K562 (cell line): ENCODE data around the gene JRKL. TPM values are rescaled to one million over a fixed set of nuclear protein-coding genes. Genes with fewer than 3 reads are reported as not detected.

Source experiments
- ATAC-seq: fragments of 200-7000 bp; cut with Tn5 transposase; 3 replicates; pipeline ENCODE4 v1.9.1; 2020; ENCODE audit warnings: moderate library complexity
- BruUV-seq: library from RNA; stranded (reverse); fragments of 400-500 nt; replicated peaks from 2 replicates; lab custom pipeline; 2021; lab: Mats Ljungman, UMichigan
- CTCF ChIA-PET: fragments of 300-600 bp; formaldehyde crosslinking; extraction: SDS; loops from one replicate; lab custom pipeline; 2021; ENCODE audit warnings: low intra/inter-chr PET ratio; lab: Yijun Ruan, JAX
- POLR2A ChIA-PET: fragments of 300-600, 350-650 bp; sonication (Branson Sonifier 250); formaldehyde crosslinking; extraction: SDS; loops from one replicate; lab custom pipeline; 2021; ENCODE audit warnings: antibody characterized with exemption, inconsistent platforms; lab: Yijun Ruan, JAX
- DNase-seq, 4 experiments: peaks; one replicate each; pipeline versions ENCODE4 v3.0.0 to v3.0.0-alpha.2; 2011 to 2018; ENCODE audit warnings: low spot score in 3 of 4, mixed read lengths in 3 of 4; ENCODE audit errors: extremely low read depth in 1 of 4
- FAIRE-seq: peaks from 2 replicates; lab custom pipeline; 2011; peaks lifted over from hg19 to GRCh38; lab: Jason Lieb, UNC
- H2AFZ ChIP-seq: 2 replicates; pipeline ENCODE4 v1.6.0; 2011; ENCODE audit warnings: low read depth, low read length, control low read depth, inconsistent platforms
- H3K27ac ChIP-seq: fragments of 200-600 bp; 3 replicates; pipeline ENCODE4 v1.8.0; 2011; ENCODE audit warnings: low read depth, mild to moderate bottlenecking, control low read depth, inconsistent platforms, low read length, moderate library complexity, mixed read lengths; ENCODE audit errors: extremely low read depth
- H3K27me3 ChIP-seq, 2 experiments: fragments of 300-600 bp in 1 of 2; 2 replicates in 1 of 2; 3 replicates in 1 of 2; pipeline versions ENCODE4 v1.6.0 to v1.8.0; 2011; ENCODE audit warnings: inconsistent platforms in 2 of 2, low read length in 2 of 2, mild to moderate bottlenecking in 1 of 2, mixed read lengths in 1 of 2, moderate library complexity in 1 of 2; ENCODE audit not compliant: control insufficient read depth in 2 of 2, insufficient read depth in 2 of 2
- H3K36me3 ChIP-seq: fragments of 300-600 bp; 3 replicates; pipeline ENCODE4 v1.8.0; 2011; ENCODE audit warnings: mild to moderate bottlenecking, low read length, inconsistent platforms; ENCODE audit not compliant: control insufficient read depth, insufficient read depth
- H3K4me1 ChIP-seq, 2 experiments: fragments of 200-600 bp in 1 of 2; replicated peaks in 1 of 2; 2 replicates in 1 of 2; 3 replicates in 1 of 2; pipeline versions ENCODE4 v1.5.1 to v1.8.0; 2011; ENCODE audit warnings: inconsistent platforms in 2 of 2, low read length in 2 of 2, mild to moderate bottlenecking in 1 of 2, mixed read lengths in 1 of 2, moderate library complexity in 1 of 2; ENCODE audit not compliant: control insufficient read depth in 2 of 2, insufficient read depth in 2 of 2
- H3K4me2 ChIP-seq: 2 replicates; pipeline ENCODE4 v1.6.1; 2011; ENCODE audit warnings: low read length, control low read depth, inconsistent platforms, mixed read lengths; ENCODE audit not compliant: insufficient read depth
- H3K4me3 ChIP-seq: fragments of 200-600 bp; sonication (generic), shearing (Covaris generic); 2 replicates; pipeline ENCODE4 v1.5.1; 2016; ENCODE audit warnings: control low read depth, inconsistent platforms
- H3K79me2 ChIP-seq: fragments of 200-600 bp; 3 replicates; pipeline ENCODE4 v1.8.0; 2011; ENCODE audit warnings: low read length, inconsistent platforms; ENCODE audit not compliant: control insufficient read depth, insufficient read depth
- H3K9ac ChIP-seq, 2 experiments: 2 replicates each; pipeline versions ENCODE4 v1.6.0 to v1.6.1; 2011; ENCODE audit warnings: low read depth in 2 of 2, low read length in 2 of 2, control low read depth in 1 of 2, inconsistent platforms in 1 of 2, mild to moderate bottlenecking in 1 of 2, mixed read lengths in 1 of 2; ENCODE audit not compliant: insufficient read depth in 1 of 2
- H3K9me1 ChIP-seq: one replicate; pipeline ENCODE4 v1.6.0; 2011; ENCODE audit warnings: inconsistent platforms, mild to moderate bottlenecking, low read length, moderate library complexity; ENCODE audit not compliant: control insufficient read depth, insufficient read depth
- H3K9me3 ChIP-seq: replicated peaks from 2 replicates; pipeline ENCODE4 v1.5.1; 2011; ENCODE audit warnings: low read depth, low read length, inconsistent platforms; ENCODE audit not compliant: control insufficient read depth, insufficient read depth
- H4K20me1 ChIP-seq: replicated peaks from 2 replicates; pipeline ENCODE4 v1.6.1; 2011; ENCODE audit warnings: low read length, inconsistent platforms, mixed read lengths; ENCODE audit not compliant: control insufficient read depth, insufficient read depth
- ARID3A ChIP-seq: IDR thresholded peaks from 2 replicates; pipeline ENCODE4 v1.6.1; 2012; ENCODE audit warnings: low read depth, low read length, improper control_type of control experiment, borderline replicate concordance
- EHMT2 ChIP-seq: fragments of 450-650 bp; IDR thresholded peaks from 2 replicates; pipeline ENCODE4 v1.6.1; 2018; ENCODE audit warnings: antibody characterized with exemption
- KAT7 ChIP-seq: sonication (generic); formaldehyde crosslinking; IDR thresholded peaks from 2 replicates; pipeline ENCODE4 v1.8.0; 2022; ENCODE audit warnings: missing genetic modification reagents, mild to moderate bottlenecking, borderline replicate concordance
- MTA1 ChIP-seq: fragments of 450-650 bp; IDR thresholded peaks from 2 replicates; pipeline ENCODE4 v1.6.1; 2017; ENCODE audit warnings: borderline replicate concordance
- TAF9B ChIP-seq: fragments of 450-650 bp; IDR thresholded peaks from 2 replicates; pipeline ENCODE4 v1.6.1; 2018; ENCODE audit warnings: mild to moderate bottlenecking; ENCODE audit not compliant: partially characterized antibody
- WGBS: fragments of 100-300 bp; shearing (Covaris generic); methylation state at CpG from one replicate; pipeline ENCODE4 v1.1.6; 2016; ENCODE audit warnings: low coverage, mixed read lengths; ENCODE audit not compliant: insufficient coverage; ENCODE audit errors: missing lambda C conversion rate; 5-methylcytosine and 5-hydroxymethylcytosine counted together
- in situ Hi-C: fragments of 300-500 bp; cut with MboI; formaldehyde crosslinking; loops from 4 replicates; pipeline ENCODE4 v1.15.0; 2018; ENCODE audit warnings: inconsistent platforms, mixed read lengths
- intact Hi-C: fragments of 100-400 bp; cut with micrococcal nuclease; formaldehyde crosslinking; loops from 2 replicates; pipeline ENCODE4 v1.14.2; 2022
- polyA plus RNA-seq, 8 experiments: library from polyadenylated mRNA; depleted of rRNA in 4 of 8; stranded (reverse) in 5 of 8; unstranded in 3 of 8; fragments of >200 nt; fragmentation: Nextera tagmentation in 2 of 8; fragmentation: Illumina TruSeq in 1 of 8; extraction: Ambion mirVana in 2 of 8; extraction: Trizol in 1 of 8; gene quantifications; 2 replicates each; pipeline versions ENCODE4 v1.2.1 to v1.2.3, GENCODE V29; 2011 to 2014; ENCODE audit warnings: inconsistent platforms in 1 of 8, missing spikeins in 1 of 8
- total RNA-seq, 7 experiments: library from RNA; depleted of rRNA in 6 of 7; stranded (reverse); fragments of >200 nt in 6 of 7; fragmentation: Illumina TruSeq in 2 of 7; extraction: Trizol in 2 of 7; gene quantifications; 2 replicates each; pipeline versions ENCODE4 v1.2.1 to v1.2.3, GENCODE V29; 2011 to 2021; ENCODE audit warnings: low replicate concordance in 1 of 7

The JRKL gene
- total and polyA plus RNA-seq, 9 of the 15 experiments (the other 6 are each of a cell fraction or from before 2014, with no cell fraction given) = 4.5 to 14.8 (median 8.5) TPM

GRCh38 chr11:96391698-96392307 lies 2.0 kb downstream of the JRKL start:
- Histone ChIP-seq H2AFZ (no peak overlapping the region), H3K4me3 (no peak overlapping the region), H3K27ac (no peak overlapping the region), H3K4me2 (no peak overlapping the region), H3K9me1 (no peaks in the 10 kb centered on the region), H3K79me2 (peaks cover 47% of the 10 kb centered on the region)
- peak in 1 of 4 experiments; percentile 8 for DNase-seq
- no peak for FAIRE-seq
- BruUV-seq = no TSS peak
- WGBS = 72% methylated on average over 3 of the region's 3 CpGs
- CTCF ChIA-PET = interaction anchor here (1.0 kb wide), 1 partner anchor 556 kb away, joined by 6 read pairs; no protein-coding TSS in a partner anchor
- in situ Hi-C loops = no loop called here
- 0 out of 2 replicates have a peak, but pooled peaks have one; percentile 30 for TF ChIP-seq KAT7 (CRISPR knock-in tag)
- TF ChIP-seq ARID3A = 0 out of 2 replicates have a peak, but pooled peaks have one; percentile 45
- no peak for TF ChIP-seq TAF9B
- TF ChIP-seq MTA1 = no peak
- TF ChIP-seq EHMT2 = peak; percentile 60; the same call in 1 of the 2 replicates
- TF ChIP-seq, all 486 proteins: peak for 3
- Histone ChIP-seq H3K27me3 (no peaks in the 10 kb centered on the region), H3K9ac (no peak overlapping the region), H3K9me3 (peaks cover 10% of the 10 kb centered on the region; the same call in 1 of the 2 replicates), H3K4me1 (peaks cover 0 to 4% of the 10 kb centered on the region in 2 experiments; a peak in 1 of 5 replicates), H3K36me3 (peaks cover 7% of the 10 kb centered on the region; the same call in 1 of the 3 replicates), H4K20me1 (no peaks in the 10 kb centered on the region)
- intact Hi-C loops = loop anchor here (2.0 to 5.0 kb wide), 3 partner anchors 150 to 555 kb away; no protein-coding TSS in a partner anchor
- POLR2A ChIA-PET = no interaction called here
- no peak for ATAC-seq
